ENCODE measurements around the gene VASN. TPM values are rescaled to one million over a fixed set of nuclear protein-coding genes. Genes with fewer than 3 reads are reported as not detected.

VASN gene
- total and polyA plus RNA-seq, 9 of the 15 experiments (the other 6 are each of a cell fraction or from before 2014, with no cell fraction given), result 0.01 to 2.5 (median 0.41) TPM; not detected in 1

DNA sequence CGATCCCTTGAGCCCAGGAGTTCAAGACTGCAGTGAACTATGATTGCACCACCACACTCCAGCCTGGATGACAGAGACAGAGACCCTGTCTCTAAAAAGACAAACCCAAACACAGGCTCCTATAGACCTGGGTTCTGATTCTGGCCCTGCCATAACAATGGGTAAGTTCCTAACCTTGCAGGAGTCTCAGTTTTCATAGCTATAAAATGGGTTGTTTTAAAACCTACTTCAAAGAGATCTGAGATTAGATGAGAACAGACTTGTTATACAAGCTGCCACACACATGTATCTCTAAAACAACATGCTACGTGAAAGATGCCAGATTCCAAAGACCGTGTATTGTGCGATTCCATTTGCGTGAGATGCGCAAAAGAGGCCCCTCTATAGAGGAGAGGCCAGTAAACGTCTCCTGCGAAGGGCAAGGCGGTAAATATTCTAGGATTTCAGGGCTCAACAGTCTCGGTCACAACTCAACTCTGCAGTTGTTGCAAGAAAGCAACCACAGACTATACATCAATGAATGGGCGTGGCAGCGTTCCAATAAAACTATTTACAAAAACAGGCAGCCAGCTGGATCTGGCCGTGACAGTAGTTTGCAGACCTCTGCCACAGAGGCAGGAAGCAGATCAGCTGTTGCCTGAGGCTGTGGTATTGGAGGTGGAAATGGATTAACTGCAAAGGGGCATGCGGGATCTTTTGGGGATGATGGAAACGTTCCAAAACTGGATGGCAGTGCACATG lies 38.9 kb downstream of the VASN start:
- 85% methylated on average over 15 of the region's 15 CpGs for WGBS (ENCODE audit: insufficient coverage, low coverage, missing lambda C conversion rate)
- peaks cover 32% of the 10 kb centered on the region for H3K79me2 ChIP-seq (ENCODE audit: control insufficient read depth, insufficient read depth, low read length)
- DNase-seq (ENCODE audit: extremely low read depth in 1 of 4, low spot score in 3 of 4), result no peak
- CTCF ChIA-PET (ENCODE audit: low intra/inter-chr PET ratio), result no interaction called here
- no peak overlapping the region for H3K27ac ChIP-seq (ENCODE audit: extremely low read depth, low read depth, low read length)
- H3K27me3 ChIP-seq (ENCODE audit: control insufficient read depth in 2 of 2, insufficient read depth in 2 of 2, low read length in 2 of 2), result no peaks in the 10 kb centered on the region
- H3K4me2 ChIP-seq (ENCODE audit: insufficient read depth, low read length), result no peak overlapping the region
- H3K9me1 ChIP-seq (ENCODE audit: control insufficient read depth, insufficient read depth, low read length), result no peaks in the 10 kb centered on the region
- H3K9ac ChIP-seq (ENCODE audit: insufficient read depth in 1 of 2, low read depth in 2 of 2, low read length in 2 of 2), result no peak overlapping the region
- peaks cover 13 to 21% of the 10 kb centered on the region in 2 experiments; a peak in 4 of 5 replicates for H3K4me1 ChIP-seq (replicated peaks in 1 of 2; ENCODE audit: control insufficient read depth in 2 of 2, insufficient read depth in 2 of 2, low read length in 2 of 2)
- H3K9me3 ChIP-seq (replicated peaks; ENCODE audit: control insufficient read depth, insufficient read depth, low read depth, low read length), result no peaks in the 10 kb centered on the region
- no peak overlapping the region for H3K4me3 ChIP-seq
- no peak overlapping the region for H2AFZ ChIP-seq (ENCODE audit: low read depth, low read length)
- peaks cover 33% of the 10 kb centered on the region for H4K20me1 ChIP-seq (replicated peaks; ENCODE audit: control insufficient read depth, insufficient read depth, low read length)
- in situ Hi-C loops (cut with MboI), result no loop called here
- TF ChIP-seq ESRRB (CRISPR knock-in tag; IDR thresholded peaks at IDR 0.05; ENCODE audit: borderline replicate concordance) (no peak), ZNF197 (CRISPR knock-in tag; IDR thresholded peaks at IDR 0.05; ENCODE audit: low read depth) (no peak), PCBP1 (IDR thresholded peaks at IDR 0.05; ENCODE audit: low read depth, low read length, poor library complexity, severe bottlenecking) (no peak), IRF2 (CRISPR knock-in tag; IDR thresholded peaks at IDR 0.05) (no peak), ESRRA (IDR thresholded peaks at IDR 0.05; ENCODE audit: borderline replicate concordance, low read depth) (peak; percentile 46; the same call in 1 of the 2 replicates), RAD51 (IDR thresholded peaks at IDR 0.05; ENCODE audit: borderline replicate concordance, low read depth) (no peak), CAMTA2 (CRISPR knock-in tag; conservative IDR thresholded peaks at IDR 0.05) (no peak), BCOR (IDR thresholded peaks at IDR 0.05) (0 out of 2 replicates have a peak, but pooled peaks have one; percentile 13), NFIC (IDR thresholded peaks at IDR 0.05) (0 out of 2 replicates have a peak, but pooled peaks have one; percentile 6), ZNF830 (CRISPR knock-in tag; IDR thresholded peaks at IDR 0.05) (no peak), LEF1 (IDR thresholded peaks at IDR 0.05) (peak; percentile 90), BRD4 (IDR thresholded peaks at IDR 0.05) (no peak), EZH2 (IDR thresholded peaks at IDR 0.05; ENCODE audit: borderline replicate concordance, low read depth, low read length) (no peak)
- TF ChIP-seq, protein P1, sequence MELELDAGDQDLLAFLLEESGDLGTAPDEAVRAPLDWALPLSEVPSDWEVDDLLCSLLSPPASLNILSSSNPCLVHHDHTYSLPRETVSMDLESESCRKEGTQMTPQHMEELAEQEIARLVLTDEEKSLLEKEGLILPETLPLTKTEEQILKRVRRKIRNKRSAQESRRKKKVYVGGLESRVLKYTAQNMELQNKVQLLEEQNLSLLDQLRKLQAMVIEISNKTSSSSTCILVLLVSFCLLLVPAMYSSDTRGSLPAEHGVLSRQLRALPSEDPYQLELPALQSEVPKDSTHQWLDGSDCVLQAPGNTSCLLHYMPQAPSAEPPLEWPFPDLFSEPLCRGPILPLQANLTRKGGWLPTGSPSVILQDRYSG (tag; conservative IDR thresholded peaks at IDR 0.05; ENCODE audit: low read depth), result no peak
- TF ChIP-seq, protein P2, sequence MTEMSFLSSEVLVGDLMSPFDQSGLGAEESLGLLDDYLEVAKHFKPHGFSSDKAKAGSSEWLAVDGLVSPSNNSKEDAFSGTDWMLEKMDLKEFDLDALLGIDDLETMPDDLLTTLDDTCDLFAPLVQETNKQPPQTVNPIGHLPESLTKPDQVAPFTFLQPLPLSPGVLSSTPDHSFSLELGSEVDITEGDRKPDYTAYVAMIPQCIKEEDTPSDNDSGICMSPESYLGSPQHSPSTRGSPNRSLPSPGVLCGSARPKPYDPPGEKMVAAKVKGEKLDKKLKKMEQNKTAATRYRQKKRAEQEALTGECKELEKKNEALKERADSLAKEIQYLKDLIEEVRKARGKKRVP (CRISPR knock-in tag; IDR thresholded peaks at IDR 0.05), result no peak
- TF ChIP-seq, protein P3, sequence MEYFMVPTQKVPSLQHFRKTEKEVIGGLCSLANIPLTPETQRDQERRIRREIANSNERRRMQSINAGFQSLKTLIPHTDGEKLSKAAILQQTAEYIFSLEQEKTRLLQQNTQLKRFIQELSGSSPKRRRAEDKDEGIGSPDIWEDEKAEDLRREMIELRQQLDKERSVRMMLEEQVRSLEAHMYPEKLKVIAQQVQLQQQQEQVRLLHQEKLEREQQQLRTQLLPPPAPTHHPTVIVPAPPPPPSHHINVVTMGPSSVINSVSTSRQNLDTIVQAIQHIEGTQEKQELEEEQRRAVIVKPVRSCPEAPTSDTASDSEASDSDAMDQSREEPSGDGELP (CRISPR knock-in tag; IDR thresholded peaks at IDR 0.05; ENCODE audit: borderline replicate concordance), result peak; percentile 31; the same call in 1 of the 2 replicates
- TF ChIP-seq, protein P4, sequence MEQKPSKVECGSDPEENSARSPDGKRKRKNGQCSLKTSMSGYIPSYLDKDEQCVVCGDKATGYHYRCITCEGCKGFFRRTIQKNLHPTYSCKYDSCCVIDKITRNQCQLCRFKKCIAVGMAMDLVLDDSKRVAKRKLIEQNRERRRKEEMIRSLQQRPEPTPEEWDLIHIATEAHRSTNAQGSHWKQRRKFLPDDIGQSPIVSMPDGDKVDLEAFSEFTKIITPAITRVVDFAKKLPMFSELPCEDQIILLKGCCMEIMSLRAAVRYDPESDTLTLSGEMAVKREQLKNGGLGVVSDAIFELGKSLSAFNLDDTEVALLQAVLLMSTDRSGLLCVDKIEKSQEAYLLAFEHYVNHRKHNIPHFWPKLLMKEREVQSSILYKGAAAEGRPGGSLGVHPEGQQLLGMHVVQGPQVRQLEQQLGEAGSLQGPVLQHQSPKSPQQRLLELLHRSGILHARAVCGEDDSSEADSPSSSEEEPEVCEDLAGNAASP (IDR thresholded peaks at IDR 0.05), result no peak
- POLR2A ChIA-PET, result interaction anchor here (0.6 to 1.6 kb wide), 6 partner anchors 8 to 405 kb away, joined by 3 to 6 read pairs (median 3); no protein-coding TSS in a partner anchor
- no peak for ATAC-seq
- peaks cover 79% of the 10 kb centered on the region; the same call in 2 of the 3 replicates for H3K36me3 ChIP-seq (ENCODE audit: control insufficient read depth, insufficient read depth, low read length)
- BruUV-seq (replicated peaks), result no TSS peak
- no peak for FAIRE-seq
- intact Hi-C loops (cut with micrococcal nuclease), result loop anchor here (10.0 kb wide), 1 partner anchor 544 kb away; the partner anchor contains the start of gene SEC14L5

Data from K562 (cell line).